KMS-11 (cell line): ENCODE results near the gene ABTB2.

Experiments
- H2AFZ ChIP-seq: fragments of 200-600 bp; sonication (generic); 2 replicates; pipeline ENCODE4 v1.6.1; 2016; ENCODE audit warnings: antibody characterized with exemption, mixed run types, low read depth
- H3K27ac ChIP-seq: fragments of 200-600 bp; sonication (generic); 2 replicates; pipeline ENCODE4 v1.6.1; 2016; ENCODE audit warnings: mild to moderate bottlenecking, mixed run types
- H3K27me3 ChIP-seq: fragments of 200-600 bp; sonication (generic); 2 replicates; pipeline ENCODE4 v1.6.1; 2017; ENCODE audit warnings: mild to moderate bottlenecking, low read depth, mixed run types, moderate library complexity; ENCODE audit not compliant: insufficient read depth
- H3K36me3 ChIP-seq: fragments of 200-600 bp; sonication (generic); 2 replicates; pipeline ENCODE4 v1.6.1; 2017; ENCODE audit warnings: mild to moderate bottlenecking, mixed run types; ENCODE audit not compliant: insufficient read depth
- H3K4me1 ChIP-seq: fragments of 200-600 bp; sonication (generic); 2 replicates; pipeline ENCODE4 v1.6.1; 2016; ENCODE audit warnings: mild to moderate bottlenecking, low read depth, mixed run types; ENCODE audit not compliant: poor library complexity, severe bottlenecking
- H3K4me2 ChIP-seq: fragments of 200-600 bp; sonication (generic); 2 replicates; pipeline ENCODE4 v1.7.0; 2016; ENCODE audit warnings: mild to moderate bottlenecking, mixed run types
- H3K4me3 ChIP-seq: fragments of 200-600 bp; sonication (generic); IDR thresholded peaks from 2 replicates; pipeline ENCODE4 v1.6.1; 2017; ENCODE audit warnings: low read depth, low read length, mixed read lengths; ENCODE audit not compliant: insufficient read depth
- H3K79me2 ChIP-seq: fragments of 200-600 bp; sonication (generic); 2 replicates; pipeline ENCODE4 v1.6.1; 2016; ENCODE audit warnings: low read depth, mixed run types; ENCODE audit not compliant: insufficient read depth
- H3K9ac ChIP-seq: fragments of 200-600 bp; sonication (generic); 2 replicates; pipeline ENCODE4 v1.6.1; 2016; ENCODE audit warnings: mild to moderate bottlenecking, mixed run types
- H4K20me1 ChIP-seq: fragments of 200-600 bp; sonication (generic); 2 replicates; pipeline ENCODE4 v1.6.1; 2016; ENCODE audit warnings: mild to moderate bottlenecking, mixed run types; ENCODE audit not compliant: insufficient read depth
- TF ChIP-seq, protein P1 (sequence below): fragments of 200-600 bp; sonication (generic); conservative IDR thresholded peaks from 2 replicates; pipeline ENCODE4 v1.6.1; 2017; ENCODE audit warnings: low read depth, mild to moderate bottlenecking, antibody characterized with exemption, low read length, moderate library complexity, mixed read lengths

Gene ABTB2

GRCh38 chr11:34264303-34265110 lies 93.3 kb downstream of the ABTB2 start:
- Histone ChIP-seq H3K27ac (no peak overlapping the region), H2AFZ (no peak overlapping the region), H3K9ac (no peak overlapping the region), H3K79me2 (no peaks in the 10 kb centered on the region), H4K20me1 (no peaks in the 10 kb centered on the region), H3K4me2 (no peak overlapping the region), H3K4me1 (no peaks in the 10 kb centered on the region), H3K27me3 (no peaks in the 10 kb centered on the region), H3K36me3 (no peaks in the 10 kb centered on the region), H3K4me3 (no peak overlapping the region)
- TF ChIP-seq, protein P1, sequence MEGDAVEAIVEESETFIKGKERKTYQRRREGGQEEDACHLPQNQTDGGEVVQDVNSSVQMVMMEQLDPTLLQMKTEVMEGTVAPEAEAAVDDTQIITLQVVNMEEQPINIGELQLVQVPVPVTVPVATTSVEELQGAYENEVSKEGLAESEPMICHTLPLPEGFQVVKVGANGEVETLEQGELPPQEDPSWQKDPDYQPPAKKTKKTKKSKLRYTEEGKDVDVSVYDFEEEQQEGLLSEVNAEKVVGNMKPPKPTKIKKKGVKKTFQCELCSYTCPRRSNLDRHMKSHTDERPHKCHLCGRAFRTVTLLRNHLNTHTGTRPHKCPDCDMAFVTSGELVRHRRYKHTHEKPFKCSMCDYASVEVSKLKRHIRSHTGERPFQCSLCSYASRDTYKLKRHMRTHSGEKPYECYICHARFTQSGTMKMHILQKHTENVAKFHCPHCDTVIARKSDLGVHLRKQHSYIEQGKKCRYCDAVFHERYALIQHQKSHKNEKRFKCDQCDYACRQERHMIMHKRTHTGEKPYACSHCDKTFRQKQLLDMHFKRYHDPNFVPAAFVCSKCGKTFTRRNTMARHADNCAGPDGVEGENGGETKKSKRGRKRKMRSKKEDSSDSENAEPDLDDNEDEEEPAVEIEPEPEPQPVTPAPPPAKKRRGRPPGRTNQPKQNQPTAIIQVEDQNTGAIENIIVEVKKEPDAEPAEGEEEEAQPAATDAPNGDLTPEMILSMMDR, result no peak

DNA sequence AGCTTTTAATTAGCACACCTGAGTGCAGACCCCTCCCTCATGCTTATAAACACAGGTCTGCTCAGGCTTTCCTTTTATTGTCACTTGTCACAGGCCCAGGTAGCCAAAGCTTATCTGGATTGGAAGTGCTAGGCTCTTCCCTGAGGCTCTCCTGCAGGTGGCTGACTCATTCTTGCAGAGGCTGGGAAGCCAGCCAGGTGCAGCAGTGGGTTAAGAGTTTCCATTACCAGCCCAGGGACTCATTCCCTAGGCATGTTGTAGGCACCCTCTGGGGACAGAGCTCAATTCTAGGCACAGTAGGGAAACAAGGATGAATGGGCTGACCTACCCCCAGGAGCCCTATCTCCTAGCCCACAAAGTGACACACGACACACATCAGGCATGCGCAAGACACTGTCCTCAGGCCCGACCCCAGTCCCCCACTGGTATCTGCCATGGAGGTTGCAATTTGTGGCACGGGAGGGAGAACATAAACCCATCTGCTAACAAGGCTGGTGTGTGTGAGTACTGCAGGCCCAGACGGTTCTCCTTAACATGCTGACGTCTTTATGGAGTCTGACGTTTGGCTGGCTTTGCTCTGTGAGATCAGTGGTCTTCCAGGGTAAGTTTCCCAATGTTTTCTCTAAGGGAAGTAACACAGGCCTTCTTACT lies 94.2 kb downstream of the ABTB2 start:
- no peaks in the 10 kb centered on the region for H3K4me1 ChIP-seq
- no peaks in the 10 kb centered on the region for H3K36me3 ChIP-seq
- no peaks in the 10 kb centered on the region for H3K27me3 ChIP-seq
- TF ChIP-seq, protein P1, result no peak
- no peak overlapping the region for H3K9ac ChIP-seq
- no peaks in the 10 kb centered on the region for H4K20me1 ChIP-seq
- H3K4me2 ChIP-seq, result no peak overlapping the region
- H3K4me3 ChIP-seq, result no peak overlapping the region
- no peak overlapping the region for H2AFZ ChIP-seq
- H3K27ac ChIP-seq, result no peak overlapping the region
- H3K79me2 ChIP-seq, result no peaks in the 10 kb centered on the region

DNA sequence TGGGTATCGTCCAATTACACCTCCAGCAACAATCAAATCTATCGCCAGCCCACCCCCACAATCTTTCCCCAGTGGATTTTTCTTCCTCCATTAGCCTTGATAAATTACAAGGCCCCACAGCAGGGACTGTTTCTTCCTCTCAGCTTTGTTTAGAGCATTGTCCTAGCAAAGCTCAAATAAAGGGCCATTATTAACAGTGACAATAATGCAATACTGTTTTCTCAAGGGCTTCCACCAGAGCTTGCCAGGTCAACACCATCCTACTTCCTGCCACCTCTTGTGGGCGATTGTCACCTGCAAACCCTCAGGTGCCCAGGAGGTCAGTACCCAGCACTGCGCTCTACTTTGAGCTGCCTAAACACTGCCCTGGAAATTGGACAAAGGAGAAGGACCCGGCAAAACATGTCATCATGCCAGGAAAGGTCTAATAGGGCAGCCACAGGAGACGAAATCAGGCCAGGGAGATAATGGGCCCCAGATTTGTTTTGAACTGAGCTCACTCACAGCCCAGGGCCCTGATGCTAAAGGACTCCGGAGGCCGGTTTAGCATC lies 95.2 kb downstream of the ABTB2 start:
- Histone ChIP-seq H3K36me3 (no peaks in the 10 kb centered on the region), H3K27ac (no peak overlapping the region), H3K4me2 (no peak overlapping the region), H3K27me3 (no peaks in the 10 kb centered on the region), H3K79me2 (no peaks in the 10 kb centered on the region), H4K20me1 (no peaks in the 10 kb centered on the region), H3K4me1 (no peaks in the 10 kb centered on the region), H2AFZ (no peak overlapping the region), H3K9ac (no peak overlapping the region), H3K4me3 (no peak overlapping the region)
- TF ChIP-seq, protein P1, result no peak

DNA sequence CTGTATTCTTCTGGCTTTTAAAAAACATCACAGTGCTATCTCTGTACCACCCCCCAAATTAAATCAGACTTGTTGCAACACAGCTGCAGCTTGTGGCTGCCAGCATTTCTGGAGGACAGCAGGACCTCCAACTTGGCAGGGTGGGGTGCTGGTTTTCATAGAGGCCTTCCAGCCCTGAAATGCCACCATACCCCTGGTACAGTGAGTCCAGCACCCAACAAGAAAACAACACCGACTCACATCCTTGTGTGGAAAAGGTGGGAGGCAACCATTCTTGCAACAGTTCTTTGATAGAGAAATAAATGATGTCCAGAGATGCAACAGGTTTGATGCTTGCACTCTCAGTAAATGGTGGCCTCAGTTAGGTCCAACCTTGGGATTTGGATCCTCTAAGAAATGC lies 96.0 kb downstream of the ABTB2 start:
- Histone ChIP-seq H3K4me1 (no peaks in the 10 kb centered on the region), H2AFZ (no peak overlapping the region), H3K27me3 (no peaks in the 10 kb centered on the region), H3K9ac (no peak overlapping the region), H3K79me2 (no peaks in the 10 kb centered on the region), H3K4me2 (no peak overlapping the region), H3K36me3 (no peaks in the 10 kb centered on the region), H3K27ac (no peak overlapping the region), H3K4me3 (no peak overlapping the region), H4K20me1 (no peaks in the 10 kb centered on the region)
- TF ChIP-seq, protein P1, result no peak
